GM11168 (cell line): ENCODE measurements around the gene SPINT1.

ENCODE experiments used
- in situ Hi-C: fragments of 300-500 bp; cut with MboI; formaldehyde crosslinking; loops from one replicate; pipeline ENCODE4 v1.12.0; 2022; ENCODE audit warnings: low sequenced_read_pairs; ENCODE audit not compliant: unreplicated experiment

Gene SPINT1

GRCh38 chr15:40891138-40891537, 47.3 kb downstream of the SPINT1 start:
- in situ Hi-C loops, result loop anchor here (5.0 kb wide), 1 partner anchor 34 kb away; no protein-coding TSS in a partner anchor

DNA sequence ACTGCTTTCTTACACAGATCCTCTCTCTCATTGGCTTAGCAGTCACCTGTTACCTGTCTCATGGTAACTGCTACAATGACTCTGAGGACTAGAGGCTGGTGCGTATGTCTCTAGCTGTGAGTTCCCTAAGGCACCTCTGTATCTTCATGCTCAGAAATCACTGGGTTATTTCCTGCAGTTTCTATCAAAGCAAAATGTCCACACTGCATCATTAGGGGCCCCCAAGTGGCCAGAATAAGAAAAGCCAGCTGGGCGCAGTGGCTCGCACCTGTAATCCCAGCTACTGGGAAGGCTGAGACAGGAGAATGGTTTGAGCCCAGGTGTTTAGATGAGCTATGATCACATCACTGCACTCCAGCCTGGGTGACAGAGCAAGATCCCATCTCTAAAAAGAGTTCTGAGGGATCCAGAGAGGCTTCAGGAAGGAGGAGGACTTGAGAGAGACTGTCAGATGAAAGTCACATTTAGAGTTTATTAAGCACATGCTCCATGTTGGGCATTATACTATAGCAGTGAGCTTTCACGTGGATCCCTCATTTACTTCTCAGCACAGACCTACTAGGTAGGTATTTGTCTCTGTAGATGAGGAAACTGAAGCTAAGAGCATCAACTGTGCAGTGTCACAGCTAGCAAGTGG, 48.1 kb downstream of the SPINT1 start:
- in situ Hi-C loops, result loop anchor here (5.0 kb wide), 1 partner anchor 35 kb away; no protein-coding TSS in a partner anchor

DNA sequence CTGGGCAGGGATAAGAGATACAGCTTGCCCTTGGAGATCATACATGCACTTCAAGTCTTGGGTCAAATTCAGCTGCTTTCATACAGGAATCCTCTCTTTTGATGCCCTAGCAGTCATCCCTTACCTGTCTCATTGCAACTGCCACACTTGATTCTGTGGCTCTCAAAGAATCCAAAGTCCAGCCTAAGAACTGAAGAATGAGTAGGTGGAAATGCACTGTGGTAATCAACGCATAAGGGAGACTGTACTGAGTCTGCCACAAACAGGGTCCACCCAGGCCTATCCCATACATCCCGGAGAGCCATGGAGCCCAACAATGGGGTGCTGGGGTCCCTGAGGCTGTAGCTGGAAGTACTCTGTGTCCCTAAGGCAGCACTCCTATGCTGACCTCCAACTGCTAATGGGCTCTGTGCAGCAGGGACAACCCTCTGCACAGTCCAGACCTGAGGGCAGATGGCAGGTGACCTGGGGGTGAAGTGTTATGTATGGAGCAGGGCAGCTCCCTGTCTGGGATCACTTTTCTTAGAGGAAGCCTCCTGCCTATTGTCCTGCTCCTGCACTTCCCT, 48.7 kb downstream of the SPINT1 start:
- in situ Hi-C loops, result loop anchor here (5.0 kb wide), 1 partner anchor 35 kb away; no protein-coding TSS in a partner anchor

GRCh38 chr15:40893019-40893670, 49.3 kb downstream of the SPINT1 start:
- in situ Hi-C loops, result loop anchor here (5.0 kb wide), 1 partner anchor 36 kb away; no protein-coding TSS in a partner anchor

- in situ Hi-C loops, result loop anchor here (5.0 kb wide), 1 partner anchor 37 kb away; no protein-coding TSS in a partner anchor
These were observed 50.2 kb downstream of the SPINT1 start, which contains the start of gene VPS18 for GRCh38 chr15:40893733-40894680. Gene VPS18, plus strand, starts transcription at chr15:40894450. Its CDS starts 319 bp downstream, at chr15:40894769.

GRCh38 chr15:40894681-40895448, 51.0 kb downstream of the SPINT1 start:
- in situ Hi-C loops, result loop anchor here (5.0 kb wide), 1 partner anchor 38 kb away; no protein-coding TSS in a partner anchor

- in situ Hi-C loops, result no loop called here
These were observed 55.8 kb downstream of the SPINT1 start for GRCh38 chr15:40899536-40900207.

DNA sequence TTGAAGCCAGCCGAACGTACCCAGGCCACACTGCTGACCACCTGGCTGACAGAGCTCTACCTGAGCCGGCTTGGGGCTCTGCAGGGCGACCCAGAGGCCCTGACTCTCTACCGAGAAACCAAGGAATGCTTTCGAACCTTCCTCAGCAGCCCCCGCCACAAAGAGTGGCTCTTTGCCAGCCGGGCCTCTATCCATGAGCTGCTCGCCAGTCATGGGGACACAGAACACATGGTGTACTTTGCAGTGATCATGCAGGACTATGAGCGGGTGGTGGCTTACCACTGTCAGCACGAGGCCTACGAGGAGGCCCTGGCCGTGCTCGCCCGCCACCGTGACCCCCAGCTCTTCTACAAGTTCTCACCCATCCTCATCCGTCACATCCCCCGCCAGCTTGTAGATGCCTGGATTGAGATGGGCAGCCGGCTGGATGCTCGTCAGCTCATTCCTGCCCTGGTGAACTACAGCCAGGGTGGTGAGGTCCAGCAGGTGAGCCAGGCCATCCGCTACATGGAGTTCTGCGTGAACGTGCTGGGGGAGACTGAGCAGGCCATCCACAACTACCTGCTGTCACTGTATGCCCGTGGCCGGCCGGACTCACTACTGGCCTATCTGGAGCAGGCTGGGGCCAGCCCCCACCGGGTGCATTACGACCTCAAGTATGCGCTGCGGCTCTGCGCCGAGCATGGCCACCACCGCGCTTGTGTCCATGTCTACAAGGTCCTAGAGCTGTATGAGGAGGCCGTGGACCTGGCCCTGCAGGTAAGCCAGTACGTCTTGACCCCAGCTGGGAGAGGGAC, 56.6 kb downstream of the SPINT1 start:
- in situ Hi-C loops, result no loop called here

- in situ Hi-C loops, result no loop called here
These were observed 57.2 kb downstream of the SPINT1 start for GRCh38 chr15:40901053-40901443.

DNA sequence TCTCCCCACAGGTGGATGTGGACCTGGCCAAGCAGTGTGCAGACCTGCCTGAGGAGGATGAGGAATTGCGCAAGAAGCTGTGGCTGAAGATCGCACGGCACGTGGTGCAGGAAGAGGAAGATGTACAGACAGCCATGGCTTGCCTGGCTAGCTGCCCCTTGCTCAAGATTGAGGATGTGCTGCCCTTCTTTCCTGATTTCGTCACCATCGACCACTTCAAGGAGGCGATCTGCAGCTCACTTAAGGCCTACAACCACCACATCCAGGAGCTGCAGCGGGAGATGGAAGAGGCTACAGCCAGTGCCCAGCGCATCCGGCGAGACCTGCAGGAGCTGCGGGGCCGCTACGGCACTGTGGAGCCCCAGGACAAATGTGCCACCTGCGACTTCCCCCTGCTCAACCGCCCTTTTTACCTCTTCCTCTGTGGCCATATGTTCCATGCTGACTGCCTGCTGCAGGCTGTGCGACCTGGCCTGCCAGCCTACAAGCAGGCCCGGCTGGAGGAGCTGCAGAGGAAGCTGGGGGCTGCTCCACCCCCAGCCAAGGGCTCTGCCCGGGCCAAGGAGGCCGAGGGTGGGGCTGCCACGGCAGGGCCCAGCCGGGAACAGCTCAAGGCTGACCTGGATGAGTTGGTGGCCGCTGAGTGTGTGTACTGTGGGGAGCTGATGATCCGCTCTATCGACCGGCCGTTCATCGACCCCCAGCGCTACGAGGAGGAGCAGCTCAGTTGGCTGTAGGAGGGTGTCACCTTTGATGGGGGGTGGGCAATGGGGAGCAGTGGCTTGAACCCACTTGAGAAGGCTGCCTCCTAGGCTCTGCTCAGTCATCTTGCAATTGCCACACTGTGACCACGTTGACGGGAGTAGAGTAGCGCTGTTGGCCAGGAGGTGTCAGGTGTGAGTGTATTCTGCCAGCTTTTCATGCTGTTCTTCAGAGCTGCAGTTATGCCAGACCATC, 59.0 kb downstream of the SPINT1 start:
- in situ Hi-C loops, result no loop called here

DNA sequence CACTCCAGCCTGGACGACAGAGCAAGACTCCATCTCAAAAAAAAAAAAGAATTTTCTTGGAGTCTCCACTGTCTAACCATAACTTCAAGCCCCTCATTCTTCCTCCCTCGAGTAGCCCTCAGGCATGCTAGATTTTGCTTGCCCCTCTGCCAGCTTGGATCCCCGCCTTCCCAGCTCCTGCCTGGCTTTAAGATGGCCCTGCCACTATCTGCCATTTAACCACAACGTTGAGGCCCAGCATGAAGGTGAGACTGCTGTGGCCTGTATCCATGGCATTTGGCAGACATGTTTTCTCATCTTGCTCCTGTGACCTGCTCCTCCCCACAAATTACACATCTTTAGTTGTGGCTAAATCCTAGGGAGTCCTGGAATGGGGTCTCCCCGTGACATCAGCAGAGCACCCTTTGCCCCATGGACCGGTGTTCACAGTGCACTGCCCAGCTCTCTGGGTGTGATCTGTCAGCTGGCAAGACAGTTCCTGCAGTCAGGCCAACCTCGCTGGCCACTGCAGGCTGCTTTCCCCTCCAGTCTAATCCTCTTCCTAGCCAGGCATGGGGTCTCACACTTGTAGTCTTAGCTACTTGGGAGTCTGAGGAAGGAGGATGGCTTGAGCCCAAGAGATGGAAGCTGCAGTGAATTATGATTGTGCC, 60.8 kb downstream of the SPINT1 start:
- in situ Hi-C loops, result no loop called here

DNA sequence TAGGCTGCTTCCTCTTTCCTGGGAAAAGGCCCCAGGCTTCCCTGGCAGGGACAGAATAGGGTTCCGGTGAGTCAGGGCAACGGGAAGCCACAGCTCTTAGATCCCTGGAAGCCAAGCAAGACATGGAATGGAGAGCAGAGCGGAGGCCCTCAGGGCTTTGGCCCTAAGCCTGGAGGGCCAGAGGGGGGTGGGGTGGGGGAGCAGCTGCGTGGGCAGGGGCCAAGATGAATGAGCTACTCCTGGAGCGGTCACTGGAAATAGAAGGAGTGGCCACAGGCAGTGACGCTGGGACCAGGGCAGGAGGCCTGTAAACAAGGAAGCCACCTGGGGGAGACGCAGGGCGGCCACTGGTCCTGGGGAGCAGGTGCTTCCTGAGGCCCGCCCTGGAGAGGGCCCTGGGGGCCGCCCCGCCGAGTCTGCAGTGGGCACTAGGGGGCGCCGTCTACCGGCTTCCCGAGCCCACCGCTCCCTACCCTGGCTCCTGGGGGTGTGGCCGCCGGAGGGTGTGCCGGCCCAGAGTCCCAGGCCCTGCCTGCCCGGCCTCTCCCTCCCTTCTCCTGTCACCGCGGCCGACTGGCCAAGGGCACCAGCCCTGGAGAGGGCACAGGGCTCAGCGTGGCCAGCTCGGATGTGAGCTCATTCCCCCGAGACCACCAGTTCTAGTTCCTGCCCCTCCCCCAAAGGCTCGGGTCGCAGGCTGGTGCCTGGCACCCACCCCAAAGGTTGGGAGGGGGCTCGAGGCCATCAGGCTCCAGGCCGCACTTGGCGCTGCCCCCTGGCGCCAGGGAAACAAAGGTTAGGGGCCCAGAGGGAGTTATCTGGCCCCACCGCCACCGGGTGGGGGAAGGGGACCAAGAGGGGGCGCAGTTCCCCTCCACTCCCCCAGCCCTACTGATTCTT, 62.5 kb downstream of the SPINT1 start:
- in situ Hi-C loops, result no loop called here

GRCh38 chr15:40906991-40907802, 63.3 kb downstream of the SPINT1 start:
- in situ Hi-C loops, result no loop called here
